MCF 10A (cell line): ENCODE results near the gene GNPTG. TPM values are rescaled to one million over a fixed set of nuclear protein-coding genes. Genes with fewer than 3 reads are reported as not detected.
A peak's percentile ranks its signal among the peaks of the same experiment; 100 is the strongest.

Experiments used
- BruUV-seq: library from RNA; stranded (reverse); fragments of 400-500 nt; replicated peaks from 2 replicates; lab custom pipeline; 2021; lab: Mats Ljungman, UMichigan
- CTCF ChIA-PET: fragments of 300-600 bp; sonication (Branson Sonifier 250); formaldehyde crosslinking; extraction: SDS; loops from one replicate; lab custom pipeline; 2021; ENCODE audit warnings: antibody characterized with exemption, inconsistent platforms; lab: Yijun Ruan, JAX
- POLR2A ChIA-PET: fragments of 300-600, 350-650 bp; sonication (Branson Sonifier 250); formaldehyde crosslinking; extraction: SDS; loops from one replicate; lab custom pipeline; 2020; ENCODE audit warnings: antibody characterized with exemption, inconsistent platforms; lab: Yijun Ruan, JAX
- DNase-seq: peaks from one replicate; pipeline ENCODE4 v3.0.0-alpha.2; 2018; ENCODE audit not compliant: unreplicated experiment
- H3K27ac Mint-ChIP-seq: one replicate; pipeline ENCODE4 v1.8.0; 2022; ENCODE audit warnings: mild to moderate bottlenecking, low read depth, mixed read lengths; ENCODE audit not compliant: unreplicated experiment
- H3K27me3 Mint-ChIP-seq: one replicate; pipeline ENCODE4 v1.8.0; 2022; ENCODE audit warnings: mixed read lengths; ENCODE audit not compliant: insufficient read depth, unreplicated experiment
- H3K36me3 Mint-ChIP-seq: one replicate; pipeline ENCODE4 v1.8.0; 2022; ENCODE audit warnings: mild to moderate bottlenecking, moderate library complexity, mixed read lengths; ENCODE audit not compliant: insufficient read depth, unreplicated experiment
- H3K4me1 Mint-ChIP-seq: one replicate; pipeline ENCODE4 v1.8.0; 2022; ENCODE audit warnings: mixed read lengths; ENCODE audit not compliant: insufficient read depth, unreplicated experiment
- H3K4me3 Mint-ChIP-seq: one replicate; pipeline ENCODE4 v1.8.0; 2022; ENCODE audit warnings: mild to moderate bottlenecking, moderate library complexity, mixed read lengths; ENCODE audit not compliant: unreplicated experiment
- H3K9me3 Mint-ChIP-seq: one replicate; pipeline ENCODE4 v1.8.0; 2022; ENCODE audit warnings: mixed read lengths; ENCODE audit not compliant: unreplicated experiment
- CTCF ChIP-seq: fragments of 200-600 bp; IDR thresholded peaks from one replicate; pipeline ENCODE4 v1.8.0; 2022; ENCODE audit warnings: antibody characterized with exemption, mild to moderate bottlenecking; ENCODE audit not compliant: unreplicated experiment
- intact Hi-C: fragments of 100-400 bp; cut with micrococcal nuclease; formaldehyde crosslinking; loops from 2 replicates; pipeline ENCODE4 v1.14.1; 2022
- total RNA-seq: library from RNA; stranded (reverse); gene quantifications from 2 replicates; pipeline ENCODE4 v1.2.3, GENCODE V29; 2022

Gene GNPTG
- total RNA-seq, 1 experiment from 2014 or later = 37.6 TPM

- peaks cover 7% of the 10 kb centered on the region for H3K4me1 Mint-ChIP-seq
- no peaks in the 10 kb centered on the region for H3K9me3 Mint-ChIP-seq
- no TSS peak for BruUV-seq
- no peaks in the 10 kb centered on the region for H3K36me3 Mint-ChIP-seq
- H3K27ac Mint-ChIP-seq = no peak overlapping the region
- peak; percentile 43 for TF ChIP-seq CTCF
- peaks cover 13% of the 10 kb centered on the region for H3K27me3 Mint-ChIP-seq
- peak; percentile 20 for DNase-seq
- POLR2A ChIA-PET = no interaction called here
- intact Hi-C loops = no loop called here
- no peak overlapping the region for H3K4me3 Mint-ChIP-seq
- CTCF ChIA-PET = no interaction called here
Observed at GRCh38 chr16:1338119-1338730, 13.5 kb upstream of the GNPTG start.

GRCh38 chr16:1338855-1339675 lies 12.7 kb upstream of the GNPTG start:
- POLR2A ChIA-PET = no interaction called here
- no peak overlapping the region for H3K27ac Mint-ChIP-seq
- intact Hi-C loops = no loop called here

GRCh38 chr16:1340730-1341494 lies 10.8 kb upstream of the GNPTG start:
- Mint-ChIP-seq H3K27ac (no peak overlapping the region), H3K4me3 (no peak overlapping the region), H3K36me3 (no peaks in the 10 kb centered on the region), H3K9me3 (no peaks in the 10 kb centered on the region), H3K4me1 (peaks cover 13% of the 10 kb centered on the region), H3K27me3 (no peaks in the 10 kb centered on the region)
- BruUV-seq = no TSS peak
- POLR2A ChIA-PET = no interaction called here
- intact Hi-C loops = no loop called here
- TF ChIP-seq CTCF = no peak
- DNase-seq = no peak
- CTCF ChIA-PET = interaction anchor here (0.7 kb wide), 1 partner anchor 124 kb away, joined by 3 read pairs; no protein-coding TSS in a partner anchor

More at GRCh38 chr16:1338855-1339675, 12.7 kb upstream of the GNPTG start:
- peaks cover 13% of the 10 kb centered on the region for H3K27me3 Mint-ChIP-seq
- H3K9me3 Mint-ChIP-seq = no peaks in the 10 kb centered on the region
- H3K36me3 Mint-ChIP-seq = no peaks in the 10 kb centered on the region
- no TSS peak for BruUV-seq
- no peak for DNase-seq
- H3K4me1 Mint-ChIP-seq = peaks cover 13% of the 10 kb centered on the region
- CTCF ChIA-PET = no interaction called here
- no peak for TF ChIP-seq CTCF
- no peak overlapping the region for H3K4me3 Mint-ChIP-seq
